ENCODE measurements around the gene CLEC17A.
"Not testable (repeated sequence)": the region's sequence is repeated elsewhere in the genome, so short reads cannot be mapped to it uniquely, and the experiment has no call there.

CLEC17A gene

DNA sequence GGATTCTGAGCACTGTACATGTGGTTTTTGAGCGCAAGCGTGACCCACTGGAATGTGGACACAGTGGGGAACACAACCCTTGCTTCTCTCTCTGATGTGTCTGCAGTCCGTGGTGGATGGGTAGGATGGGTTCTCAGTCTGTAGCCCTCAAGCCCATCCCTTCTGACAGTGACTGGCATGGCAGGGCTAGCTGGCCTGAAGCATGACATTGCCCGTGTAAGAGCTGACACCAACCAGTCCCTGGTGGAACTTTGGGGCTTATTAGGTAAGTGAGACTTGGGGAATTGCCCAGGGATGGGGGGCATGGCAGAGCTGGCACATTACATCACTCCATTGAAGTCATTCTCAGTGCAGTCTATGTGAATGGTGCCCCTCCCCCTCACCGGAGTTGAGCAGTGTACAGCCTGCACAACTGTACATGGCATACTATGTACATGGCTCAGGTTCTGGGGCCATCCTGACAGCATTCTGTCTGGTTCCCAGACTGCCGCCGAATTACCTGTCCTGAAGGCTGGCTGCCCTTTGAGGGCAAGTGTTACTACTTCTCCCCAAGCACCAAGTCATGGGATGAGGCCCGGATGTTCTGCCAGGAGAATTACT lies 16.8 kb downstream of the CLEC17A start:
- no peaks in the 10 kb centered on the region for H3K4me1 ChIP-seq (ENCODE audit: control insufficient read depth in 1 of 2, insufficient read depth in 2 of 2, low read length in 2 of 2)
- no peak overlapping the region for H3K4me3 ChIP-seq (ENCODE audit: low read depth in 1 of 2, low read length in 2 of 2)
- no peaks in the 10 kb centered on the region for H3K36me3 ChIP-seq (ENCODE audit: control insufficient read depth in 1 of 2, insufficient read depth in 2 of 2, low read length in 2 of 2)
- H3K9me3 ChIP-seq (ENCODE audit: control insufficient read depth in 1 of 2, low read length in 2 of 2): peaks cover 0 to 9% of the 10 kb centered on the region in 2 donors
- H3K27me3 ChIP-seq (ENCODE audit: low read depth, low read length): no peaks in the 10 kb centered on the region
- no peak overlapping the region for H3K27ac ChIP-seq (ENCODE audit: low read length)

- no peak overlapping the region for H3K27ac ChIP-seq (ENCODE audit: low read length)
- peaks cover 0 to 9% of the 10 kb centered on the region in 2 donors for H3K9me3 ChIP-seq (ENCODE audit: control insufficient read depth in 1 of 2, low read length in 2 of 2)
- no peaks in the 10 kb centered on the region for H3K27me3 ChIP-seq (ENCODE audit: low read depth, low read length)
- H3K4me1 ChIP-seq (ENCODE audit: control insufficient read depth in 1 of 2, insufficient read depth in 2 of 2, low read length in 2 of 2): no peaks in the 10 kb centered on the region
- no peak overlapping the region for H3K4me3 ChIP-seq (ENCODE audit: low read depth in 1 of 2, low read length in 2 of 2)
- H3K36me3 ChIP-seq (ENCODE audit: control insufficient read depth in 1 of 2, insufficient read depth in 2 of 2, low read length in 2 of 2): no peaks in the 10 kb centered on the region
These were observed 21.1 kb downstream of the CLEC17A start for GRCh38 chr19:14603990-14604387.

DNA sequence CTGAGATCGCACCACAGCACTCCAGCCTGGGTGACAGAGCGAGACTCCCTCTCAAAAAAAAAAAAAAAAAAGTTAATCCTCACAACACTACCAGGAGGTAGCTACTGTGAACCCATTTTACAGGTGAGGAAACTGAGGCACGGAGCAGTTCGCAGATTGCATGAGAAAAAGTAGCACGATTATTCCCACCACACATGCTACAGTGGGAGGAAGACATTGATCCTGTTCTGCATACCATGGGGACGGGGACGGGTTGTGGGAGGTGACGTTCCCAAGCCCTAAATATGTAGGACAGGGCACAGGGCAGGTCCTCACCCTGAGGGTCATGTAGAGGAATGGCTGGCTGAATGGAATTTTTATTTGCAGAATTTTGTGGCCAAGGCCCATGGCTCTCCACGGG lies 23.7 kb downstream of the CLEC17A start:
- Histone ChIP-seq H3K36me3 (ENCODE audit: control insufficient read depth in 1 of 2, insufficient read depth in 2 of 2, low read length in 2 of 2) (no peaks in the 10 kb centered on the region), H3K4me3 (ENCODE audit: low read depth in 1 of 2, low read length in 2 of 2) (no peak overlapping the region), H3K27me3 (ENCODE audit: low read depth, low read length) (no peaks in the 10 kb centered on the region), H3K9me3 (ENCODE audit: control insufficient read depth in 1 of 2, low read length in 2 of 2) (peaks cover 0 to 9% of the 10 kb centered on the region in 2 donors), H3K27ac (ENCODE audit: low read length) (no peak overlapping the region), H3K4me1 (ENCODE audit: control insufficient read depth in 1 of 2, insufficient read depth in 2 of 2, low read length in 2 of 2) (no peaks in the 10 kb centered on the region)

- no peaks in the 10 kb centered on the region for H3K9me3 ChIP-seq (ENCODE audit: control insufficient read depth in 1 of 2, low read length in 2 of 2)
- no peak overlapping the region for H3K27ac ChIP-seq (ENCODE audit: low read length)
- no peak overlapping the region for H3K4me3 ChIP-seq (ENCODE audit: low read depth in 1 of 2, low read length in 2 of 2)
- no peaks in the 10 kb centered on the region for H3K27me3 ChIP-seq (ENCODE audit: low read depth, low read length)
- H3K36me3 ChIP-seq (ENCODE audit: control insufficient read depth in 1 of 2, insufficient read depth in 2 of 2, low read length in 2 of 2): no peaks in the 10 kb centered on the region
- H3K4me1 ChIP-seq (ENCODE audit: control insufficient read depth in 1 of 2, insufficient read depth in 2 of 2, low read length in 2 of 2): no peaks in the 10 kb centered on the region
These were observed 28.2 kb downstream of the CLEC17A start for GRCh38 chr19:14611051-14611450.

- not testable (repeated sequence) for H3K4me3 ChIP-seq (ENCODE audit: low read depth in 1 of 2, low read length in 2 of 2); H3K27me3 ChIP-seq (ENCODE audit: low read depth, low read length); H3K36me3 ChIP-seq (ENCODE audit: control insufficient read depth in 1 of 2, insufficient read depth in 2 of 2, low read length in 2 of 2); H3K4me1 ChIP-seq (ENCODE audit: control insufficient read depth in 1 of 2, insufficient read depth in 2 of 2, low read length in 2 of 2); H3K9me3 ChIP-seq (ENCODE audit: control insufficient read depth in 1 of 2, low read length in 2 of 2); H3K27ac ChIP-seq (ENCODE audit: low read length)
These were observed 29.4 kb downstream of the CLEC17A start for GRCh38 chr19:14612242-14612641.

- H3K27ac ChIP-seq (ENCODE audit: low read length): no peak overlapping the region
- no peaks in the 10 kb centered on the region for H3K27me3 ChIP-seq (ENCODE audit: low read depth, low read length)
- H3K4me1 ChIP-seq (ENCODE audit: control insufficient read depth in 1 of 2, insufficient read depth in 2 of 2, low read length in 2 of 2): no peaks in the 10 kb centered on the region
- no peaks in the 10 kb centered on the region for H3K9me3 ChIP-seq (ENCODE audit: control insufficient read depth in 1 of 2, low read length in 2 of 2)
- H3K4me3 ChIP-seq (ENCODE audit: low read depth in 1 of 2, low read length in 2 of 2): no peak overlapping the region
- H3K36me3 ChIP-seq (ENCODE audit: control insufficient read depth in 1 of 2, insufficient read depth in 2 of 2, low read length in 2 of 2): no peaks in the 10 kb centered on the region
These were observed 29.8 kb downstream of the CLEC17A start for GRCh38 chr19:14612657-14613056.

DNA sequence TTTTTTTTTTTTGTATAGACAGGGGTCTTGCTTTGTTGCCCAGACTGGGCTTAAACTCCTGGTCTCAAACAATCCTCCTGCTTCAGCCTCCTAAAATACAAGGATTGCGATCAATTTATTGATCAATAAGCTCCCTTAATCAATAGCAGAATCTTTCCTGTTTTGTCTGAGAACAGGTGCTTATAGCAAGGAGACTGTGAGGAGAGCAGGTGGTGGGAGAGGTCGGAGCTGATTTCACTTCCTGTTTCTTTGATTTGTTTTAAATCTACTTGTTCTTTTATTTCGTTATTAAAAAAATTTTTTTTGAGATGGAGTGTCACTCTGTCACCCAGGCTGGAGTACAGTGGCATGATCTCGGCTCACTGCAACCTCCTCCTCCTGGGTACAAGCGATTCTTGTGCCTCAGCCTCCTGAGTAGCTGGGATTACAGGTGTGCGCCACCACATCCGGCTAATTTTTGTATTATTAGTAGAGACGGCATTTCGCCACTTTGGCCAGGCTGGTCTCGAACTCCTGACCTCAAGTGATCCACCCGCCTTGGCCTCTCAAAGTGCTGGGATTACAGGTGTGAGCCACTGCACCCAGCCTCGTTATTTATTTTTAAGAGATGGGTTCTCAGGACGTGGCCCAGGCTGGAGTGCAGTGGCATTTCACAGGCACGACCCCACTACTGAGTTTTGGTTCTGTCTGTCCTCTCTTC lies 30.7 kb downstream of the CLEC17A start:
- not testable (repeated sequence) for H3K9me3 ChIP-seq (ENCODE audit: control insufficient read depth in 1 of 2, low read length in 2 of 2); H3K27ac ChIP-seq (ENCODE audit: low read length); H3K4me1 ChIP-seq (ENCODE audit: control insufficient read depth in 1 of 2, insufficient read depth in 2 of 2, low read length in 2 of 2); H3K4me3 ChIP-seq (ENCODE audit: low read depth in 1 of 2, low read length in 2 of 2); H3K27me3 ChIP-seq (ENCODE audit: low read depth, low read length); H3K36me3 ChIP-seq (ENCODE audit: control insufficient read depth in 1 of 2, insufficient read depth in 2 of 2, low read length in 2 of 2)

DNA sequence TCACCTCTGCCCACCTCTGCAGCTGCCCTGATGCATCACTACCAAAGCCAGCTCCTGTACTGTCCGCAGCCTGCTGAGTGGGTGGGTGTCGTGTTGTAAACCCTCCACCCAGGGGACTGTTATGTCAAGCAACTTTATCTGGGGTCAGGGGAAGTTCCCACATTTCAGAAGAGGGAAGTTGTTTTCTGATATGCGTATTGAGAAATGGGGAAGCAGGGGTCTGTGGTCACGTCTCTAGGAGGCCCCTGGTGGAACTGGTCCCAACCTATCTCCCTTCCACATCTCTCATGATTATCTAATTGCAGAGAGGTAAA lies 31.2 kb downstream of the CLEC17A start:
- H3K27me3 ChIP-seq (ENCODE audit: low read depth, low read length): no peaks in the 10 kb centered on the region
- no peaks in the 10 kb centered on the region for H3K4me1 ChIP-seq (ENCODE audit: control insufficient read depth in 1 of 2, insufficient read depth in 2 of 2, low read length in 2 of 2)
- no peak overlapping the region for H3K4me3 ChIP-seq (ENCODE audit: low read depth in 1 of 2, low read length in 2 of 2)
- H3K9me3 ChIP-seq (ENCODE audit: control insufficient read depth in 1 of 2, low read length in 2 of 2): peaks cover 0 to 4% of the 10 kb centered on the region in 2 donors
- no peaks in the 10 kb centered on the region for H3K36me3 ChIP-seq (ENCODE audit: control insufficient read depth in 1 of 2, insufficient read depth in 2 of 2, low read length in 2 of 2)
- no peak overlapping the region for H3K27ac ChIP-seq (ENCODE audit: low read length)

DNA sequence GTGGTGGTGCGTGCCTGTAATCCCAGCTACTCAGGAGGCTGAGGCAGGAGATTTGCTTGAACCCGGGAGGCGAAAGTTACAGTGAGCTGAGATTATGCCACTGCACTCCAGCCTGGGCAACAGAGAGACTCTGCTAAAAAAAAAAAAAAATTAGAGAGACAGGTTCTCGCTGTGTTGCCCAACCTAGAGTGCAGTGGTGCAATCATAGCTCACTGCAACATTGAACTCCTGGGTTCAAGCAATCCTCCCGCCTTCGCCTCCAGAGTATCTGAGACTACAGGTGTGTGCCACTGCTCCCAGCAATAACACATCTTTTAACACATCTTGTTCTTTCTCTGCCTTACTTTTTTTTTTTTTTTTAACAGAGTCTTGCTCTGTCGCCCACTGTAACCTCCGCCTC lies 32.7 kb downstream of the CLEC17A start:
- no peaks in the 10 kb centered on the region for H3K36me3 ChIP-seq (ENCODE audit: control insufficient read depth in 1 of 2, insufficient read depth in 2 of 2, low read length in 2 of 2)
- H3K27me3 ChIP-seq (ENCODE audit: low read depth, low read length): no peaks in the 10 kb centered on the region
- no peak overlapping the region for H3K4me3 ChIP-seq (ENCODE audit: low read depth in 1 of 2, low read length in 2 of 2)
- no peaks in the 10 kb centered on the region for H3K4me1 ChIP-seq (ENCODE audit: control insufficient read depth in 1 of 2, insufficient read depth in 2 of 2, low read length in 2 of 2)
- H3K27ac ChIP-seq (ENCODE audit: low read length): no peak overlapping the region
- H3K9me3 ChIP-seq (ENCODE audit: control insufficient read depth in 1 of 2, low read length in 2 of 2): peaks cover 9 to 15% of the 10 kb centered on the region in 2 donors

DNA sequence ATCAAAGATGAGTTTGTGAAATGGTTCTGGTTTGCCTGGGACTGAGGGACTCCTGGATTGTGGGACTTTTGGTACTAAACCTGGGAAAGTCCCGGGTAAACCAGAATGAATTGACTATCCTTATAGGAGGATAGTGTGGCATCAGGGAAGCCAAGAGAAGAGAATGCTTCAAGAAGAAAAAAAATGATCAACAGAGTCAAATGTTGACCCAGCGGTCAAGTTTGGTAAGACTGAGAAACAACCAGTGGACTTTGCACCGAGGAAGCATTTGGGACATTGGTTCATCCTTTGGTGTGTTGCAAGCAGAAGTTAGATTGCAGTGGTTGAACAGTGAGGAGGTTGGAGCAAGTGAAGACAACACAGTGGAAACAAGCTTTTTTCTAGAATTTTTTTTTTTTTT lies 33.5 kb downstream of the CLEC17A start:
- peaks cover 9 to 15% of the 10 kb centered on the region in 2 donors for H3K9me3 ChIP-seq (ENCODE audit: control insufficient read depth in 1 of 2, low read length in 2 of 2)
- no peaks in the 10 kb centered on the region for H3K4me1 ChIP-seq (ENCODE audit: control insufficient read depth in 1 of 2, insufficient read depth in 2 of 2, low read length in 2 of 2)
- no peak overlapping the region for H3K27ac ChIP-seq (ENCODE audit: low read length)
- H3K4me3 ChIP-seq (ENCODE audit: low read depth in 1 of 2, low read length in 2 of 2): no peak overlapping the region
- no peaks in the 10 kb centered on the region for H3K27me3 ChIP-seq (ENCODE audit: low read depth, low read length)
- H3K36me3 ChIP-seq (ENCODE audit: control insufficient read depth in 1 of 2, insufficient read depth in 2 of 2, low read length in 2 of 2): no peaks in the 10 kb centered on the region

- peaks cover 9 to 15% of the 10 kb centered on the region in 2 donors for H3K9me3 ChIP-seq (ENCODE audit: control insufficient read depth in 1 of 2, low read length in 2 of 2)
- no peak overlapping the region for H3K4me3 ChIP-seq (ENCODE audit: low read depth in 1 of 2, low read length in 2 of 2)
- no peaks in the 10 kb centered on the region for H3K27me3 ChIP-seq (ENCODE audit: low read depth, low read length)
These were observed 36.5 kb downstream of the CLEC17A start for GRCh38 chr19:14619404-14619803.

GRCh38 chr19:14624491-14624890 lies 41.6 kb downstream of the CLEC17A start:
- not testable (repeated sequence) for H3K4me3 ChIP-seq (ENCODE audit: low read depth in 1 of 2, low read length in 2 of 2); H3K27ac ChIP-seq (ENCODE audit: low read length); H3K4me1 ChIP-seq (ENCODE audit: control insufficient read depth in 1 of 2, insufficient read depth in 2 of 2, low read length in 2 of 2); H3K36me3 ChIP-seq (ENCODE audit: control insufficient read depth in 1 of 2, insufficient read depth in 2 of 2, low read length in 2 of 2); H3K27me3 ChIP-seq (ENCODE audit: low read depth, low read length)
- H3K9me3 ChIP-seq (ENCODE audit: control insufficient read depth in 1 of 2, low read length in 2 of 2): peaks cover 5 to 12% of the 10 kb centered on the region in 2 donors

More at GRCh38 chr19:14619404-14619803, 36.5 kb downstream of the CLEC17A start:
- Histone ChIP-seq H3K27ac (ENCODE audit: low read length) (no peak overlapping the region), H3K4me1 (ENCODE audit: control insufficient read depth in 1 of 2, insufficient read depth in 2 of 2, low read length in 2 of 2) (no peaks in the 10 kb centered on the region), H3K36me3 (ENCODE audit: control insufficient read depth in 1 of 2, insufficient read depth in 2 of 2, low read length in 2 of 2) (no peaks in the 10 kb centered on the region)

All from muscle layer of duodenum (tissue), 2 donors.